Muscle layer of colon (tissue), 2 donors: Measurements from ENCODE around the gene ZNF79.

ENCODE experiments used
- H3K27ac ChIP-seq: one replicate; pipeline ENCODE4 v1.7.0; 2013; ENCODE audit warnings: low read depth, mild to moderate bottlenecking, low read length, moderate library complexity
- H3K27me3 ChIP-seq, 2 donors: one replicate each; pipeline ENCODE4 v1.7.0; 2013; ENCODE audit warnings: low read length in 2 of 2, mild to moderate bottlenecking in 2 of 2; ENCODE audit not compliant: insufficient read depth in 2 of 2, control insufficient read depth in 1 of 2
- H3K36me3 ChIP-seq: one replicate; pipeline ENCODE4 v1.7.0; 2013; ENCODE audit warnings: mild to moderate bottlenecking, low read length; ENCODE audit not compliant: insufficient read depth
- H3K4me1 ChIP-seq: one replicate; pipeline ENCODE4 v1.7.0; 2013; ENCODE audit warnings: mild to moderate bottlenecking, low read length; ENCODE audit not compliant: insufficient read depth
- H3K4me3 ChIP-seq, 2 donors: one replicate each; pipeline ENCODE4 v1.7.0; 2013; ENCODE audit warnings: low read length in 2 of 2, low read depth in 1 of 2, mild to moderate bottlenecking in 1 of 2, moderate library complexity in 1 of 2
- H3K9ac ChIP-seq: one replicate; pipeline ENCODE4 v1.7.0; 2013; ENCODE audit warnings: low read length
- H3K9me3 ChIP-seq: one replicate; pipeline ENCODE4 v1.7.0; 2013; ENCODE audit warnings: mild to moderate bottlenecking, low read length
- donor health status: abdominal sarcoma.
- donor health status: Adenocarcinoma of cecum.

The ZNF79 gene

GRCh38 chr9:127437497-127438264 lies 13.5 kb downstream of the ZNF79 start:
- peaks cover 71% of the 10 kb centered on the region for H3K36me3 ChIP-seq
- no peaks in the 10 kb centered on the region for H3K9me3 ChIP-seq
- no peaks in the 10 kb centered on the region for H3K27me3 ChIP-seq
- no peak overlapping the region for H3K9ac ChIP-seq
- H3K27ac ChIP-seq = no peak overlapping the region
- no peaks in the 10 kb centered on the region for H3K4me1 ChIP-seq
- no peak overlapping the region for H3K4me3 ChIP-seq

- Histone ChIP-seq H3K4me3 (no peak overlapping the region), H3K9ac (no peak overlapping the region), H3K27me3 (no peaks in the 10 kb centered on the region), H3K27ac (no peak overlapping the region), H3K9me3 (no peaks in the 10 kb centered on the region), H3K36me3 (peaks cover 75% of the 10 kb centered on the region), H3K4me1 (no peaks in the 10 kb centered on the region)
These were observed 14.2 kb downstream of the ZNF79 start for GRCh38 chr9:127438394-127438793.

- Histone ChIP-seq H3K27ac (no peak overlapping the region), H3K36me3 (peaks cover 81% of the 10 kb centered on the region), H3K9me3 (no peaks in the 10 kb centered on the region), H3K27me3 (no peaks in the 10 kb centered on the region), H3K4me3 (no peak overlapping the region), H3K9ac (no peak overlapping the region), H3K4me1 (peaks cover 6% of the 10 kb centered on the region)
These were observed 20.2 kb downstream of the ZNF79 start for GRCh38 chr9:127444283-127444920.

- Histone ChIP-seq H3K36me3 (peaks cover 81% of the 10 kb centered on the region), H3K4me3 (no peak overlapping the region), H3K27me3 (no peaks in the 10 kb centered on the region), H3K4me1 (peaks cover 13% of the 10 kb centered on the region), H3K9ac (no peak overlapping the region), H3K27ac (no peak overlapping the region), H3K9me3 (no peaks in the 10 kb centered on the region)
These were observed 21.0 kb downstream of the ZNF79 start for GRCh38 chr9:127444921-127445850.

GRCh38 chr9:127445851-127446712 lies 21.9 kb downstream of the ZNF79 start:
- peaks cover 73% of the 10 kb centered on the region for H3K36me3 ChIP-seq

GRCh38 chr9:127446713-127447415 lies 22.7 kb downstream of the ZNF79 start:
- peaks cover 18% of the 10 kb centered on the region for H3K4me1 ChIP-seq
- no peak overlapping the region for H3K4me3 ChIP-seq
- H3K9ac ChIP-seq = no peak overlapping the region
- no peaks in the 10 kb centered on the region for H3K27me3 ChIP-seq
- no peak overlapping the region for H3K27ac ChIP-seq
- H3K36me3 ChIP-seq = peaks cover 68% of the 10 kb centered on the region
- H3K9me3 ChIP-seq = no peaks in the 10 kb centered on the region

More at GRCh38 chr9:127445851-127446712, 21.9 kb downstream of the ZNF79 start:
- Histone ChIP-seq H3K4me1 (peaks cover 18% of the 10 kb centered on the region), H3K4me3 (no peak overlapping the region), H3K27me3 (no peaks in the 10 kb centered on the region), H3K27ac (no peak overlapping the region), H3K9ac (no peak overlapping the region), H3K9me3 (no peaks in the 10 kb centered on the region)

- Histone ChIP-seq H3K4me1 (peaks cover 23% of the 10 kb centered on the region), H3K9ac (no peak overlapping the region), H3K27ac (no peak overlapping the region), H3K4me3 (no peak overlapping the region), H3K27me3 (no peaks in the 10 kb centered on the region), H3K36me3 (peaks cover 66% of the 10 kb centered on the region), H3K9me3 (no peaks in the 10 kb centered on the region)
These were observed 23.4 kb downstream of the ZNF79 start for GRCh38 chr9:127447416-127448111.

- H3K27ac ChIP-seq = no peak overlapping the region
These were observed 24.1 kb downstream of the ZNF79 start for GRCh38 chr9:127448112-127448805.

GRCh38 chr9:127449332-127449966 lies 25.3 kb downstream of the ZNF79 start:
- Histone ChIP-seq H3K36me3 (peaks cover 57% of the 10 kb centered on the region), H3K4me1 (peaks cover 35% of the 10 kb centered on the region), H3K4me3 (peak overlapping the region; percentile 84 to 94), H3K9ac (peak overlapping the region; percentile 82), H3K27me3 (no peaks in the 10 kb centered on the region), H3K9me3 (no peaks in the 10 kb centered on the region), H3K27ac (peak overlapping the region; percentile 95)

More at GRCh38 chr9:127448112-127448805, 24.1 kb downstream of the ZNF79 start:
- Histone ChIP-seq H3K9me3 (no peaks in the 10 kb centered on the region), H3K4me1 (peaks cover 30% of the 10 kb centered on the region), H3K36me3 (peaks cover 61% of the 10 kb centered on the region), H3K27me3 (no peaks in the 10 kb centered on the region), H3K9ac (no peak overlapping the region), H3K4me3 (no peak overlapping the region)
